DMS153 treated with DMSO at 0.1 percent for 48 hours (cell line): ENCODE measurements around the gene AMOTL2.

Experiments used
- DNase-seq: peaks from one replicate; lab custom pipeline; 2025; ENCODE audit not compliant: unreplicated experiment; lab: John Stamatoyannopoulos, UW

AMOTL2 gene

DNA sequence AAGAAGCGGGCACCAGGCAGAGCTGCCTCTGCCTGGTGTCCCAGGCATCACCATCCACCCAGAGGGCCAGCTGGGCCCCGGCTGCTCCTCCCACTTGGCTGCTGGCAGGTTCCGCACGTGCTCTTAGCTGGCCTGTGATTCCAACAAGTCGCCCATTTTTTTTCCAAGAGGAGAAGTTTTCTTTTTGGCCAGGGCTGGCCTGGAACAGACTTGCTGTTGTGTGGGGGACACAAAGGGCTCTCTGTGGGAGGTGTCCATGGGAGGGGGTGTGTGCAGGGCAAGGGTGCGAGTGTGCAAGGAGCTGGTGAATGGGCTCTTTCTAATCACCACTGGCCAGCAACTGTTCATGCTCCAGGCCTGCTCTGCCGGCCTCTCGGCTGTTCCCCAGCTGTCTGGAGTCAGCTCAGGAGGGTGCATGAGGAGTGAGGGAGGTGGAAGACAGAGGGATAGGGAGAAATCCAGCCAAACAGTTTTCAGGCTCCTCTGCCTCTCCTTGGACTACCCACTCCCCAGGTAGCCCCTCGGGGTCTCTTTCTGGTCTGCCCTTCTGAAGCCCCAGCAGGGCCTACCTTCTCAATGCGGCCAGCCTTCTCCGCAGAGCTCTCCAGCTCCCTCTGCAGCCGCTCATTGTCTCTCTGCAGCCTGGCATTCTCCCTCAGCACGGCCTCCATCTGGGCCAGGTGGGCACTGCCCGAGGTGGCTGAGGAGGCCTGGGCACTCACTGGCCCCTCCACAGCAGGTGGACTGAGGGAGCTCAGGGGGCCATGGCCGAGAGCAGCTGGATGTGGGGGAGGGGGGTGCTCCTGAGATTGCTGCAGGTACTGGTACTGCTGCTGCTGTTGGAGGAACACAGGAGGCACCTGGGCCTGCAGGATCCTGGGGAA is 7.1 kb downstream of the AMOTL2 start:
- DNase-seq = no peak

DNA sequence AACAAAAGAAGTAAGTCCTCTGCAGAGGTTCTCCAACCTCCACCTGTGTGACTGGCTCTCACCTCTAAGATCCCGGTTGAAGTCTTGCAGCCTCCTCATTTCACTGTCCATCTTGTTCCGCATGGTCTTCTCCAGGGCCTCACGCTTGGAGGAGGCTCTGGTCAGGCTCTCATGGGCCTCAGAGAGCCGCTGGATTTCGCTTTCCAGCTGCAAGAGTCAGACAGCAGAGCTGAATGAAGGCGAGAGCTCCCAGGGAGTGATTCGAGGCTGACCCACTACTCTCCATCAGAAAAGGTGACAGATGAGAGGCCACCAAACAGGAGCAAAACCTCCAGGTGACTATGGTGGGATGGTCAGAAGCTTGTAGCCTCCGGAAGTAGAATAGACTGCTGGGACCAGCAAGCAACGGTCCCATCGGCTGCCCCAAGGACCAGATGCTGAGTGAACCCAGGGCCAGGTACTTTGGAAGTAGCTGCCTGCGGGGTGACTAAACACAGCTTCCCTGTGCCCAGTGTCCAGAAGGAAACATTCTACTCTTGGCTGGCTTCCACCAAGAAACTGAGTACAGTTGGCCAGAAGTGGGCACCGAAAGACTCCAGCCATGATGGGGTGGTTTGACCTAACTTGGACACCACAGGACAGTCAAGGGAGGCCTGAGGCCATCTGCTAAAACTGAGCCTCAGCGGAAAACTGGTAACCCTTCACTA is 7.9 kb downstream of the AMOTL2 start:
- no peak for DNase-seq

DNA sequence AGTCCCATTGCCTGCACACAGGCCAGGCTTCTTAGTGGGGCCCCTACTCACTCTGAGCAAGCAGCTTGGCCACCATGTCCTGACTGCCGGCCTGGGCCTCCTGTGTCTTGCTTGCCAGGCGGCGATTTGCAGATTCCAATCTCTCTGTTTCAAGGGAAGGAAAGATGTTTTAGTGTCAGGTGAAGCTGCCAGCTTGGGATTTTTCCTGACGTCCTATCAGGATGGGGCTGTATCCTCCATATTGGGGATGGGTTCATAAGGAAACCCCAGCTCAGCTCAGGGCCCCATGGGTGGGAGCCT is 8.5 kb downstream of the AMOTL2 start:
- no peak for DNase-seq

DNA sequence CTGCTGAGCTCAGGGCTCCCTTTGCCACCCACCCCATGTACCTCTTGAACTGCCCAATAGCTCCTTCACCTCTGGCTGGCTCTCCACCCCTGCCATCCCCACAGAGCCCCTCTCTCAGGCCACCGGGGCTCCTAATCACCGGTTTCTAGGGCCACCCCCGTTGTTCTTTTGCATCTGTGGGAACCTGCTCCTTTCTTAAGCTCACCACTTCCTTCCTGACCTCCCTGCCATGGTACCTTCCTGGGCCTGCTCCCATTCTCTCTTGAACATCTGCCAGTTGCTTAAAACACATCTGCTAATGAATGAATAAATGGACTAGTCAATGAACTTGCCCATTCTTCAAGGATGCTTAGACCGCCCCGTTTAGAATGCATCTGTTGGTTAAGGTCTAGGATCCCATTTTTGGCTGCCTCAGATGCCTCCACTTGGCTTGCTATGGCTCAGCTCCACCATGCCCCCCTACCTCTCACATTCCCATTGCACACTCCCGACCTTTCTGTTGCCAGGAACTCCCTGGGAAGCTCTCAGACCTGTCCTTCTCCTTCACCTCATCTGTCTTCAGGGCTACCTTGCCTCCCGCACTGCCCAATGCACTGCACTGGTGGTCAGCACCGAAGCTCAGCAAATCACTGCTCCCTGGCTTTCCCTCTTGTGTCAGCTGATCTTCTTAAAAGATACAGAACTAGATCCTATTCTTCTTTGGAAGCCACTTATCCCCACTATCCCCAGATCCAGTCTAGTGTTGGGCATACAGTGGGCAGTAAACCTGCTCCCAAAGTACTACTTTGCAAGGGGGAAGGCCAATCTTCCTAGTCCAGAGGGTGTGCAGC is 9.1 kb downstream of the AMOTL2 start:
- DNase-seq = no peak

DNA sequence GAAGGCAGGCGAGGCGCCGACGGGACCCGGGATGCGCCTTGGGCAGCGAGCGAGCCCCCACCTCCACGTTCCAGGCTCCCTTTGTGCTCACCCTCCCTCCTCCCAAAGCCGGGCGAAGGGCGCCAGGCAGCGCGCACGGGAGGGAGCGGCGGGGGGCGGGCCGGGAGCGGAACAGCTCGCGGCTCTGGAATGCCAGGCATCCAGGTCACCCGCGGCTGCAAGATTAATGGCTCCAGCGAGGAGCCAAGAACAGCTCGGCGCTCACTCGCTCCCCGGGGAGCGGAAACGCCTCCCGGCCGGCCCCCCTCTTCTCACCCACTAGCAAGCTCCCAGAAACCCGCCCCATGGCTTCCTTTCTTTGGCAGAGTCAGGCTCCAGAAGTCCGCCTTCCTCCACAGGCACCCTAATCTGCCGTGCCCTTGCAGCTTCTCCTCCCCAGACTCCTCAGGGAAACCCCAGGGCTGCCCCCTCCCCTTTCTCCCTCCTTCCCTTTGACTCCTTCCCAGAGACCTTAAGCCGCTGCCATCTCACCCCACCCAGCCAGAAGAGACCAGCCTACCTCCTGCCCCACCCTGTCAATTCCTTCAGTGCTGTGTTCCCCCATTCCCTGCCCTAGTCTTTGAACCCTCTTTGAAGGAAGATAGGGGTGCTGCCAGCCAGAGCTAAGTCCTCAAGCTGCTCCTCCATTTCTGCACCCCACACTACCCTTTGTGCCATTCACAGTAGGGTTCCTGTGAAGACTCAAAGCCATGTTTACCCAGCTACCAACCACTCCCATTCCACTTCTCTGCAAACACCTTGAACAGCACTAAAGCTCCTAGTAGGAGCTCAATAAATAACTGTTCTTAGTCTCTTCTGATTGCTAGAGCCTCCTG is 9.9 kb downstream of the AMOTL2 start:
- no peak for DNase-seq

DNA sequence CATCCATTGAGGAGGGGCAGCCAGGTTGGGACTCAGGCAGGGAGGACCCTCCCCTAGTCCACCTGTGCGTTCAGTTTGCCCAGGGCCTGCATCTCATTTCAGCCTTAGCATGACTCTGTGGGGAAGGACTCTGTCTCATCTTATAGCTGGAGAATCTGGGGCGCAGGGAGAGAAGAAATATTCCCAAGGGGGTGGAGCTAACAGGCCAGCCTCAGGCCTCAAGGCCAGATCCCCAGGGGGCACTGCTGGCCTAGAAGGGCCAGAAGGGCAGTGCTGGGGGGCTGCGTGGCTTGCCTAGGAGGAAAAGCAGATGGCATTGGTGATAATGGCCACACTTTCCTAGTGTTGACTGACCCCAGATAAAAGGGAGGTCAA is 10.9 kb downstream of the AMOTL2 start:
- DNase-seq = no peak

DNA sequence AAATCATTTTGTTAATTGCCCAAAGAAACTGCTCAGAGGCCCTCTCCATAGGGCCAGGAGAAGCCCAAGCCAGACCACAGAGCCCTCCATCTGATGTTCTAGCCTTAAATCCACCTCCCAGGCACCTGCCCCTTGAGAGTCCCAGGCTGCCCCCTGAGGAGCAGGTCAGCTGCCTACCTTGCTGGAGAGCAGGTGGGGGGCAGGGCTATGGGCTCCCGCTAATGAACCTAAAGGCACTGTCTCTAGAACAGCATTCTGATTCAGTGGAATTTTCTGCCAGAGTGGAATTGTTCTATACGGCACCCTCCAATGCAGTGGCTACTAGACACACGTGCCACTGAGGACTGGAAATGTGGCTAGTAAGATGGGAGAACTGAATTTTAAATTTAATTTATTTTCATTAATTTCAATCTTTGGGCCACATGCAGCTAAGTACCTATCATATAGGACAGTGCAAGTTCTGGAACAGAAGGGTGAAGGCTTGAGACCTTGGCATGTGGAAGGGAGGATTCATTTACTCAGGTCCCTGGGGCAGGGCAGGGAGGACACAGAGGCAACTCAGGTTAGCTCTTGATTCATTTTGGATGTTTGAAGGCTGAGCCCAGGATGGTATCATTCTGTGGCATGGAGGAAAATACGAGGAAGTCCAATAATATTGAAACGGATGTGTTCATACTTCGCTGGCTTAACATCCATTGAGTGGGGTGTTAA is 11.4 kb downstream of the AMOTL2 start:
- DNase-seq = no peak

DNA sequence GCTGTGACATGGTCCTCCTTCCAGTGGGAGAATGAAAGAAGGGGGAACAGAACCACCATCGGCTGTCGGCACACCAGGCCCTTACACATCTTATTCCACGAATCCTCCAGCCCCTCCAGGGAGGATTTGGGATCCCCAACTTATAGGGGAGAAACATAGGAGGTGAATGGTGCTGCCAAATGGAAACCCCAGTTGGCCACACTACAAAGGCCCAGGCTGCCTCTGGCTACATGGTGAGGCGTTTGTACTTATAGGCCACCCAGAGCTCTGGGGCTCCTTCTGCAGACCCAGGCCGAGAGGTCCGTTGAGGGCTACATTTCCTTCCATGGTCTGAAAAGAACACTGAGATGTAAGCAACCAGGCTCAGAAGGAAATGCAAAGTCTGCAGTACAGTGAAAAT is 12.0 kb downstream of the AMOTL2 start:
- DNase-seq = no peak

DNA sequence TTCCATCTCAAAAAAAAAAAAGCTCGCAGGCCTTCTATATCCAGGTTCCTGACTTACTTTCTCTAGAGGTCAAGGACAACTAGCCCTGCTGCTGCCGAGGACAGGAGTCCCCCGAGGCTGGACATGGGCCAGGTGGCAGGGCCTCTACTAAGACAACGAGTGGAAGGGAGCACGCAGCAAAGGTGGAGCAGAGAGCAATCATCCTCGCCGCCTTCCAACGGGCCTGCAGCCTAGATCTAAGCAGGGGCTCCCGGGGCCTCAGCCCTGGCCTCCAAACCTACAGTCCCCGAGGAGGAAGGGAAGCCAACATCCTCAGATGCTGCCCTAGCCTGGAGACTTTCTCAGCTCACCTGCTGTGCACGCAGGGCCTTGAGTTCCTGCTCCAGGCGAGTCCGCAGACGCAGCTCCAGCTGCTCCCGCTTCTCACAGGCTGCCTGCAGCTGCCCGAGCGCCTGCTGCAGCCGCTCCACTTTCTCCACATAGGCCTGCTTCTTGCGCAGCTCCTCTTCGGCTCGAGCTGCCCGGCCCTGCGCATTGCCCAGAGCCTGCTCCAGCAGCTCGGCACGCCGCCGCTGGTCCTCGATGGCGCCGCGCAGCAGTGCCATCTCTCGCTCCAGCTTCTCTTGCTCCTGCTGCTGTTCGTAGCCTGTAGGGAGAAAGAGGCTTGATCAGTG is 12.9 kb downstream of the AMOTL2 start:
- DNase-seq = no peak

DNA sequence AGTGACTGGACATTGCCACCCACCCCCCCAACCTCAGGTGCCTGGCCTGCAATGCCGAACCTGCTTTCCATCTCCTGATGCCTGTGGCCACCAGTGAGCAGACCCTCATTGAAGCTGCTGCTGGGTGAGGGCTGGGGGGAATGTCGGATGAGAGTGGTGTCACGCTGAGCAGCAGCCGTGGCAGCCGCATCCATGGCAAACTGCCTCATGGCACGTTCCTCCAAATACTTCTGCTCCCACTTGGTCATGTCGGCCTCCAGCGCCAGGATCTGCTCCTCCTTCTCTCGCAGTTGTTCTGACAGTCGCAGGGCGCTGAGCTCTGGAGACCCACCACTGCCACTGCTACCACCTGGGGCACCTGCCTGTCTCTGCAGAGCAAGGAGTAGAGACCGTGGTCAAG is 14.2 kb downstream of the AMOTL2 start:
- DNase-seq = no peak

DNA sequence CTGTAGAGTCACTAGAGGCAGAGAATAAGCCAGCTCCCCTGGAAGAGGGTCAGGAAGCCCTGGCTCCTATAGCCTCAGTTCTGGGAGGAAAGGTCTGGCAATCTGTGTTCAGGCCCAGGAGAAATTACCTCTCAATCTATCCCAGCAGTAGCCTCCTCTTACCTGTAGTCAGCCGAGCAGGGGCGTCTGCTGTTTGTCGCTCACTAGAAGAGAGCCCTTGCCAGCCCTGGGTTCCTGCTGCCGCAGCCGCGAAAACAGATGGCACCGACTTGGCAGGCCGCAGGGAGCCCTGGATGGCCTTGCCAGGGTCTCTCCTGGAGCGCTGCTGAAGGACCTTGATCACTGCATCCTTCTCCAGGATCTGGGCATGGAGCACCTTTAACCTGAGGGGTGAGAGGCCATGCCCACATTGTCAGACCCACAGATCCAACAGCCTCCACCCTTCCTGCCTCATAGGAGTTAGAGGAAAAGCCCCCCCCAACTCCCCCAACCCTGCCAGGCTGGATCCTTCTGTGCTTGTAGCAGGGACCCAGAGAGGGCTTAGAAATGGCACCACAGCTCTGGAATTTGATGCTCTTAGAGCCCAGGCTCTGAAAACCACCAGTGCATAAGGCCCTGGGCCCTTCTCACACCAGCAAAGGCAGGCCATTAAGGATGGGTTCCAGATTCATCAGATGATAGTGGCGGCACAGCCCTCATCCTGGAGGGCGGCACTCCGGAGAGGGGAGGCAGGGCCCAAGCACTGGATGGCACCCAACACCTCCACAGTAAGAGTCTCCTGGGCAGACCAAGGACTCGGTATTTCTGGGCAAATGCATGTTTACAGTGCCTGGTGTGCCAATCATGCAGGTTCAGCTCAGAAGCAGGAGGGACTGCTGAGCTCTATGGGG is 14.9 kb downstream of the AMOTL2 start:
- no peak for DNase-seq

DNA sequence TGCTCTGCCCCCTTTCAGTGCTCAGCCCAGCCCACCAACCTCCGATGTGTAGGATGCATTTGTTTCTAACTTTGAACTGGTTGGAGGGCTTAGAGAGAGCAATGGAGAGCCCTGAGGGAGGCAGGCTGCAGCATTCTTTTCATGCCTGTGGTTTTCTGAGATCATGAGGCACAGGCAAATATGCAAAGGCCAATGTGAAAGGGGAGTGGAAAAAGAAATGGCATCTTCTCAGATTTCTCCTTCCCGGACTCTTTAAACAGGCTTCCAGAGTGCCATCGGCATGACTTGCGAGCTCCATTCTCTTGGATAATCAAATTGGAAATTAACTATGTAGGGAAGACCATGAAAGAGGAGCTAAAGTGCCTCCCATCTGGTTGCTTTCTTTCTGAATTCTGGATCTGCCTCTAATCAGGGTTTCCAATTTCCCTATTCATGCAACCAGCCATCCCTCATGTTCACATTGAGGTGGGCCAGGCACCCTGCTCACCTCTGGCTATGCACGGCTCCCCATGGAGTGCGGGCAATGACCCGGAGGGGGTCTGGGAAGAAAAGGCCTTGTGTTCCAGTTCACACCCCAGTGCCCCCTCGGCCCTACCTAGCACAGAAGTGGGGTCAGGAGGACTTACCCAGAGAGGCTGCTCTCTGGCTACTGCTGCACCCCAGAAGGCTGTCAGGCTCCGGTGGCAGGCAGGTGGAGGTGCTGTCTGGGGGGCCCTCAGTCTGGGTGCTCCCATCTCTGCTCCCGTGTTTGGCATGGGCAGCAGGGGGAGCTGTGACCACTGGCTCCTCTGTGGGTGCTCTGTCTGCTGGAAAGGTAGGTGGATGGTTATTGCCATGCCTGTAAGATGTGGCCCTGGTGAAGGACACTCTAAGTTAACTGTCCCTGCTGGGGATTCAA is 16.1 kb downstream of the AMOTL2 start:
- no peak for DNase-seq

DNA sequence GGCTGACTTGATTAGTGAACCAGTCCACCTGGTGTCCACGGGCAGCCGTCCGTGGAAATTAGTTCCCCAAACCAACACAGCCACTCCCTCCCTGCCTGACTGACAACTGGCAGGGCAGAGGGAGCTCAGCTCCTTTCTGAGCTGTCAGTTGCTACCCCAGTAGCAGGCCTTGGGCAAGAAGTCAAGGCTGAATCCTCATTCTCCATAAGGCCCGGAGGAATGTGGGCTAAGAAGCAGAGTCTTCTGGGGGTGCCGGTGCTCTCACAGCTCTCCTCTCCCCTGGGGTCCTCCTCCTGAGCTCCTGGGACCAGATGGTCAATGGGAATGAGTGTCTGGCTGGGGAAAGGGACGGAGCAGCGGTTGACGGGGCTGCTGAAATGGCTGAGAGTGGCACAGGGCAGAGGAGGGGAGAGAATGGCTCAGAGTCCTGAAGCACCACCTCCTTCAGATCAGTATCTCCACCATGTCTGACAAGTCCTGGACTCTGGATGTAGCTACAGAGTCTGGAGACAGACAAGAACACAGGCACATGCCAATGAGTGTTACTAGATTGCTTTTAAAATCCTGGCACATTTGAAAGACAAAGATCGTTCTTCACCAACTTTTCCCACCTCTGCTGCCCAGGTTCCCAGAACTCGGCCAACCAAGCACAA is 16.9 kb downstream of the AMOTL2 start:
- DNase-seq = no peak

DNA sequence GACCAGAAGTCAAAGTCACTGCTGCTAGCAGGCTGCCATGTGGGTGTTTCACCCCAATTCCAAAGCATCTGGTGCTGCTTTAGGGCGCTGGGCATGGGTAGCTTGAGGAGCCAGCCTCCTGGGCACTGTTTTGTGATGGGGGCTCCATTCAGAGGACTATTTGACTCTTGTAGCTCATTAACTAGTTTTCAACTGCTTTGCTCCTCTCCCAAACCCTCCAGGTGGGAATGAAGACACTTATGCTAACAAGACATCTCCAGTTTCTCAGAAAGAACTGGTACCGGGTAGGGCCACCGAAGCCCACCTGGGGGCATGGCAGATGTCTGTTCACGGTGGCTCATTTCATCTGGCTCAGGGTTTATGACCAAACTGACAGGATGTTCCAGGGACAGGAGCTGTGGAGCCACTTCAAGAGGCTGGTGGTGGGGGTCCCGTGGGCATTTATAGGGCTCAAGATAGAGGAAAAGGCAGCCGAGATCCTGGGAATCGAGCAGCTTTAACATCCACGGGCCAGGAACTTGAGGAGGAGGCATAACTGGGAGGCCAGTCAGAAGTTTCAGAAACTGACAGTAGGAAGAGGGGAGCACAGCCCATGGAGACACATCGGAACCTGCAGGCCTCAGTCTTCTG is 17.7 kb downstream of the AMOTL2 start:
- DNase-seq = no peak

DNA sequence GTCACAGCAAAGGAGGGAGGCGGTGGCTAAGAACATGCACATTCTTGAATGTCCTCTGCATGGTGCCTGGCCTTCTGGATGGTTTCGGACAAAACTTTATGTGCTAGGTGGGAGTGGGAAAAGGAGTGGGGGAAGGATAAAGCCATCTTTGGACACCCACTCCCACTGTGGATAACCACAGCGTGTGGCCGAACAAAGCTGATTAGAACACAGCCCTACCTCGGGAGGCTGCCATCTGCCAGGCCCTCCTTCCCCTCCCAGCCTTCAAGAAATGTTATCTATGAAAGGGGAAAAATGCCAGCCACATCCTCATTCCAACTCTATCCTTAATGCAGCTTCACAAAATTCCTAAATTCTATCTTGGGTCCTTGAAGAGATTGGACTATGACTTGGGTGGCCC is 18.8 kb downstream of the AMOTL2 start:
- no peak for DNase-seq

DNA sequence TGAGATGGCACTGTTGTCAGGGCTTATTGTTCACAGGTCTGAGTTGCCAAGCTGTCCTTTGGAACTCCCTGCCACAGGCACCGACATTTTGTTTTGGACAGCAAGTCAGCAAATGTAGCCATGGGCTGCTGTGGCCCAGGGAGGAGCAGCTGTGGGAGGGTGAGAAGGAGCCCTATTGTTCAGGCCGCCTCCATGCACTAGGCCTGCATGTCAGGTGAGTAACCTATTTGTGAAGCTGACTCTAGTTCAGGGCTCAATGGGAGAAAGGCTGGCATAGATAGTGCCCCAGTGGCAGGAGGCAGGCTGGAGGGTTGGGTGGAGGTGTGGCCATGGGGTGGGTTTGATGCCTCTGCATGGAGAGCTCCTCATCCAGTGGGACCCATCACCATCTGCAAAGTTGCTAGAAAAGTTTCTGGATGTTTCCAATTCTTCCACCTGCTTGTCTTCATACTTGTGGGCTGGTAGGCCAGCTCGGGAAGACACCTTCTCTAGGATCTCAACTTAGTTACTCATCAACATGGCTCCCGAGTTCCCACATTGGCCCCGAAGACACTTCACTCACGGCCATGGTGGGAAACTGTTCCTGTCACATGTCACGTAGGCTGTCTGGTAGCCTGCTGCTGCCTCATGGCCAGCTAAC is 19.5 kb downstream of the AMOTL2 start:
- DNase-seq = no peak
